ACHN (cell line): ENCODE measurements around the gene NXN.
"Not testable (repeated sequence)": the region's sequence is repeated elsewhere in the genome, so short reads cannot be mapped to it uniquely, and the experiment has no call there.

Experiments
- DNase-seq: peaks from one replicate; pipeline ENCODE4 v3.0.0-alpha.2; 2015
- in situ Hi-C: cut with HindIII; loops from 2 replicates; pipeline ENCODE4 v1.10.0; 2017; ENCODE audit warnings: low sequenced_read_pairs, low pct_ligation_motif_present, low pct_unique_long_range_greater_than_20kb

NXN gene

DNA sequence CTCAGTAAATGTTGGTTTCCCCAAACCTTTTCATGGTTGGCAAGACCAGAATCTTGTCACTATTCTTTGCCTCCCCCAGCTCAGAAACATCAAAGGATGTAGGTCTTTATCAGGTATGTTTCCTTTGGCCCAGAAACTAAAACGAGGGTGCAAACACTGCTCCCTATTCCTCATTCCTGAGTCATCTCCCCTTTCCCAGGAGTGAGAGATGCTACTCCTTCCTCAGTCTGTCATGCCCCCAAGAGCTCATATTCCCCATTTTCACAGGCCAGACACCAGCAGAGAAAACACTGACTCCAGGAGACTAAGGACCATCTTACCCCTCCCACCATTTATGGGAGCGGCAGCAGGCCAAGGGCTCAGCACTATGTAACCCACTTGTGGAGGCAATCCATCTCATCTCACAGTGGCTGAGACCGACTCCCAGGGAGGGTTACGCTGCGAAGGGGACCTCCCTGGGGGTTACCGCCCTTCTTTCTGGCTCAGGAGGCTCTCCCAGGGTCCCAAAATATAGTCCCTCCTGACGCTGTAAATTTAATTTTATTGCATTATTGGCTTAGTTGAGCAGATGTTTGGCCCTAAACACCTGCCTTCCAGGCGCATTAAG is 229.0 kb downstream of the NXN start:
- no peak for DNase-seq
- in situ Hi-C loops = no loop called here

- DNase-seq, in situ Hi-C loops: not testable (repeated sequence)
These were observed 230.2 kb downstream of the NXN start for GRCh38 chr17:749359-749758.
